Osteocyte (in vitro differentiated cells): ENCODE results near the gene GSC. TPM values are rescaled to one million over a fixed set of nuclear protein-coding genes. Genes with fewer than 3 reads are reported as not detected.

Source experiments
- DNase-seq: peaks from one replicate; pipeline ENCODE4 v3.0.0; 2021; ENCODE audit warnings: mixed read lengths; ENCODE audit not compliant: unreplicated experiment; ENCODE audit errors: extremely low spot score
- H3K27ac Mint-ChIP-seq: one replicate; pipeline ENCODE4 v1.8.0; 2021; ENCODE audit warnings: mild to moderate bottlenecking, mixed read lengths; ENCODE audit not compliant: unreplicated experiment
- H3K27me3 Mint-ChIP-seq: one replicate; pipeline ENCODE4 v1.8.0; 2021; ENCODE audit warnings: mixed read lengths; ENCODE audit not compliant: unreplicated experiment
- H3K36me3 Mint-ChIP-seq: one replicate; pipeline ENCODE4 v1.8.0; 2021; ENCODE audit warnings: mixed read lengths; ENCODE audit not compliant: unreplicated experiment
- H3K4me1 Mint-ChIP-seq: one replicate; pipeline ENCODE4 v1.8.0; 2021; ENCODE audit warnings: mixed read lengths; ENCODE audit not compliant: unreplicated experiment
- H3K4me3 Mint-ChIP-seq: one replicate; pipeline ENCODE4 v1.8.0; 2021; ENCODE audit warnings: mild to moderate bottlenecking, moderate library complexity, mixed read lengths; ENCODE audit not compliant: unreplicated experiment
- H3K9me3 Mint-ChIP-seq: one replicate; pipeline ENCODE4 v1.8.0; 2021; ENCODE audit warnings: mixed read lengths; ENCODE audit not compliant: unreplicated experiment
- CTCF ChIP-seq: fragments of 200-600 bp; sonication (generic); IDR thresholded peaks from 2 replicates; pipeline ENCODE4 v1.5.0; 2021; ENCODE audit warnings: antibody characterized with exemption, mild to moderate bottlenecking, moderate library complexity
- total RNA-seq: library from RNA; stranded (reverse); gene quantifications from 2 replicates; pipeline ENCODE4 v1.2.1, GENCODE V29; 2021

GSC gene
- total RNA-seq, 1 donor from 2014 or later: not detected

GRCh38 chr14:94797887-94798286 lies 28.0 kb upstream of the GSC start:
- Mint-ChIP-seq H3K4me3 (no peak overlapping the region), H3K9me3 (no peaks in the 10 kb centered on the region), H3K4me1 (no peaks in the 10 kb centered on the region), H3K36me3 (no peaks in the 10 kb centered on the region), H3K27ac (no peak overlapping the region), H3K27me3 (peaks cover 29% of the 10 kb centered on the region)
- no peak for DNase-seq
- no peak for TF ChIP-seq CTCF

- no peak overlapping the region for H3K27ac Mint-ChIP-seq
- TF ChIP-seq CTCF: no peak
- no peaks in the 10 kb centered on the region for H3K36me3 Mint-ChIP-seq
- H3K27me3 Mint-ChIP-seq: peaks cover 27% of the 10 kb centered on the region
- no peak for DNase-seq
- no peak overlapping the region for H3K4me3 Mint-ChIP-seq
- no peaks in the 10 kb centered on the region for H3K9me3 Mint-ChIP-seq
- no peaks in the 10 kb centered on the region for H3K4me1 Mint-ChIP-seq
Observed at GRCh38 chr14:94796278-94796677, 26.4 kb upstream of the GSC start.

- no peak for DNase-seq
- Mint-ChIP-seq H3K4me1 (no peaks in the 10 kb centered on the region), H3K9me3 (no peaks in the 10 kb centered on the region), H3K27me3 (peaks cover 19% of the 10 kb centered on the region), H3K36me3 (no peaks in the 10 kb centered on the region), H3K4me3 (no peak overlapping the region), H3K27ac (no peak overlapping the region)
- TF ChIP-seq CTCF: no peak
Observed at GRCh38 chr14:94795372-94795771, 25.5 kb upstream of the GSC start.

GRCh38 chr14:94793901-94794300 lies 24.0 kb upstream of the GSC start:
- H3K9me3 Mint-ChIP-seq: no peaks in the 10 kb centered on the region
- no peak for TF ChIP-seq CTCF

GRCh38 chr14:94787655-94788054 lies 17.7 kb upstream of the GSC start:
- Mint-ChIP-seq H3K4me1 (no peaks in the 10 kb centered on the region), H3K27me3 (peaks cover 39% of the 10 kb centered on the region), H3K4me3 (no peak overlapping the region), H3K9me3 (no peaks in the 10 kb centered on the region), H3K36me3 (no peaks in the 10 kb centered on the region), H3K27ac (no peak overlapping the region)
- DNase-seq: no peak
- no peak for TF ChIP-seq CTCF

More at GRCh38 chr14:94793901-94794300, 24.0 kb upstream of the GSC start:
- no peak for DNase-seq
- Mint-ChIP-seq H3K27ac (no peak overlapping the region), H3K4me1 (no peaks in the 10 kb centered on the region), H3K4me3 (no peak overlapping the region), H3K27me3 (peaks cover 7% of the 10 kb centered on the region), H3K36me3 (no peaks in the 10 kb centered on the region)
